DOHH2 (cell line): ENCODE data around the gene PRDM2.

Experiments used
- H3F3A ChIP-seq: fragments of 200-600 bp; sonication (generic), shearing (Covaris generic); 2 replicates; pipeline ENCODE4 v1.6.0; 2016; ENCODE audit warnings: antibody characterized with exemption, mild to moderate bottlenecking; ENCODE audit not compliant: control insufficient read depth, insufficient read depth
- H3K27ac ChIP-seq: fragments of 200-600 bp; sonication (generic); 2 replicates; pipeline ENCODE4 v1.5.1; 2014; ENCODE audit warnings: low read depth, mild to moderate bottlenecking, low read length, moderate library complexity
- H3K27me3 ChIP-seq: fragments of 200-600 bp; sonication (generic); 2 replicates; pipeline ENCODE4 v1.6.1; 2014; ENCODE audit warnings: mild to moderate bottlenecking, low read length, mixed read lengths; ENCODE audit not compliant: control insufficient read depth
- H3K36me3 ChIP-seq: fragments of 200-600 bp; sonication (generic); 2 replicates; pipeline ENCODE4 v1.6.1; 2014; ENCODE audit warnings: mild to moderate bottlenecking, low read length, moderate library complexity, mixed read lengths; ENCODE audit not compliant: control insufficient read depth
- H3K4me1 ChIP-seq: fragments of 200-600 bp; sonication (generic); 2 replicates; pipeline ENCODE4 v1.6.1; 2014; ENCODE audit warnings: mild to moderate bottlenecking, low read length, mixed read lengths; ENCODE audit not compliant: control insufficient read depth
- H3K4me2 ChIP-seq: fragments of 200-600 bp; sonication (generic); 2 replicates; pipeline ENCODE4 v1.6.0; 2014; ENCODE audit warnings: mild to moderate bottlenecking, low read length, moderate library complexity
- H3K4me3 ChIP-seq: fragments of 200-600 bp; sonication (generic); 2 replicates; pipeline ENCODE4 v1.5.1; 2014; ENCODE audit warnings: mild to moderate bottlenecking, low read length, mixed read lengths
- H3K79me2 ChIP-seq: fragments of 200-600 bp; sonication (generic); 2 replicates; pipeline ENCODE4 v1.6.1; 2014; ENCODE audit warnings: mild to moderate bottlenecking, low read length, mixed read lengths; ENCODE audit not compliant: control insufficient read depth
- H3K9me2 ChIP-seq: fragments of 200-600 bp; sonication (generic); replicated peaks from 2 replicates; pipeline ENCODE4 v1.6.1; 2014; ENCODE audit warnings: mild to moderate bottlenecking, low read length, mixed read lengths; ENCODE audit not compliant: control insufficient read depth
- H3K9me3 ChIP-seq: fragments of 200-600 bp; sonication (generic); 2 replicates; pipeline ENCODE4 v1.6.1; 2014; ENCODE audit warnings: antibody characterized with exemption, low read length, mixed read lengths; ENCODE audit not compliant: control insufficient read depth, insufficient read depth
- H4K20me1 ChIP-seq: fragments of 200-600 bp; sonication (generic); 2 replicates; pipeline ENCODE4 v1.6.0; 2014; ENCODE audit warnings: low read depth, mild to moderate bottlenecking, antibody characterized with exemption, low read length, moderate library complexity; ENCODE audit not compliant: control insufficient read depth, insufficient read depth
- EZH2phosphoT487 ChIP-seq: fragments of 200-600 bp; sonication (generic); IDR thresholded peaks from 2 replicates; pipeline ENCODE4 v1.6.1; 2017; ENCODE audit warnings: borderline replicate concordance, mild to moderate bottlenecking, antibody characterized with exemption, low read length, moderate library complexity, mixed read lengths
- TF ChIP-seq, protein P1 (sequence below): fragments of 200-600 bp; sonication (generic); IDR thresholded peaks from one replicate; pipeline ENCODE4 v1.5.1; 2014; ENCODE audit warnings: antibody characterized with exemption, mild to moderate bottlenecking, low read depth, low read length; ENCODE audit not compliant: poor library complexity, severe bottlenecking

PRDM2 gene

DNA sequence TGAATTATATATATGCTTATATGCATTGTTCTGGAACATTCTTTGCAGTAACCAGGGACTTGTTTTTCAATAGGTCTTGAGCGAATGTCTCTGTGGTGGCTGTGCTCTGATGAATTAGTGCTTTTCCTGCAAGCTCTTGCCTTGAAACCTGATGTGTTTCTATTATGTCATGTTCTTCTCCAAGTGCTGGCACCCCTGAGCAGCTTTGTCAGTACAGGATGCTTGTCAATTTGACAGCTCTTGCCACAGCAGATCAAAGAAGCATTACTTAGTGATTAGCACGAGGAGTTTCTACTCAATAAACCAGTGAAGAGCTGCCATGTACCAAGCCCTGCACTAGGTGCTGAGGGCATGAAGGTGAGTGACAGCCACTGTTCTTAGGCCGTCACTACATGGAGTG lies 171.9 kb downstream of the PRDM2 start:
- no peak overlapping the region for H3K4me3 ChIP-seq
- no peaks in the 10 kb centered on the region for H3K79me2 ChIP-seq
- H3K36me3 ChIP-seq, result no peaks in the 10 kb centered on the region
- no peaks in the 10 kb centered on the region for H3K27me3 ChIP-seq
- no peaks in the 10 kb centered on the region for H3F3A ChIP-seq
- no peak overlapping the region for H3K27ac ChIP-seq
- H3K4me2 ChIP-seq, result no peak overlapping the region
- H3K9me2 ChIP-seq, result no peaks in the 10 kb centered on the region
- H3K4me1 ChIP-seq, result no peaks in the 10 kb centered on the region
- no peaks in the 10 kb centered on the region for H4K20me1 ChIP-seq
- TF ChIP-seq, protein P1, sequence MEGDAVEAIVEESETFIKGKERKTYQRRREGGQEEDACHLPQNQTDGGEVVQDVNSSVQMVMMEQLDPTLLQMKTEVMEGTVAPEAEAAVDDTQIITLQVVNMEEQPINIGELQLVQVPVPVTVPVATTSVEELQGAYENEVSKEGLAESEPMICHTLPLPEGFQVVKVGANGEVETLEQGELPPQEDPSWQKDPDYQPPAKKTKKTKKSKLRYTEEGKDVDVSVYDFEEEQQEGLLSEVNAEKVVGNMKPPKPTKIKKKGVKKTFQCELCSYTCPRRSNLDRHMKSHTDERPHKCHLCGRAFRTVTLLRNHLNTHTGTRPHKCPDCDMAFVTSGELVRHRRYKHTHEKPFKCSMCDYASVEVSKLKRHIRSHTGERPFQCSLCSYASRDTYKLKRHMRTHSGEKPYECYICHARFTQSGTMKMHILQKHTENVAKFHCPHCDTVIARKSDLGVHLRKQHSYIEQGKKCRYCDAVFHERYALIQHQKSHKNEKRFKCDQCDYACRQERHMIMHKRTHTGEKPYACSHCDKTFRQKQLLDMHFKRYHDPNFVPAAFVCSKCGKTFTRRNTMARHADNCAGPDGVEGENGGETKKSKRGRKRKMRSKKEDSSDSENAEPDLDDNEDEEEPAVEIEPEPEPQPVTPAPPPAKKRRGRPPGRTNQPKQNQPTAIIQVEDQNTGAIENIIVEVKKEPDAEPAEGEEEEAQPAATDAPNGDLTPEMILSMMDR, result no peak
- TF ChIP-seq EZH2phosphoT487, result no peak
- no peaks in the 10 kb centered on the region for H3K9me3 ChIP-seq

DNA sequence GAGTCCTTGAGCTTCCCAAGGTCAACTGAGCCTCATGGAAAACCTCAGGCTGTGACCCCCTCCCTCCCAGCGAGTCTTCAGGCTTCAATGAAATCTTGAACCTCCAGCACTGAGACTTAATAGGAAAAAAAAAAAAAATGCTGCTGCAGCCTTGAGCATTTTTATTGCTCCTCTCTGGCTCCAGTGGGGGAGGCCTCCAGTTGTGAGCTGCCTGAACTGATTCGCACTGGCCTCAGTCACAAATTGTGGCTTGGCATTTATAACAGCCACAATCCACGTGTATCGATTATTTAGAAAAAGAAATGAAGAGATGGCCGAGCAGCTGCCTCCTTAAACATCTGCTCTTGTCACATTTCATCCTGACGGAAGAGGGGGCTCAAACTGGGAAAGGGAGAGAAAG lies 173.0 kb downstream of the PRDM2 start:
- TF ChIP-seq, protein P1, result no peak
- TF ChIP-seq EZH2phosphoT487, result no peak
- no peaks in the 10 kb centered on the region for H3K36me3 ChIP-seq
- H3K79me2 ChIP-seq, result no peaks in the 10 kb centered on the region
- no peaks in the 10 kb centered on the region for H3K27me3 ChIP-seq
- no peaks in the 10 kb centered on the region for H4K20me1 ChIP-seq
- no peaks in the 10 kb centered on the region for H3F3A ChIP-seq
- H3K9me2 ChIP-seq, result no peaks in the 10 kb centered on the region
- H3K27ac ChIP-seq, result no peak overlapping the region
- H3K9me3 ChIP-seq, result no peaks in the 10 kb centered on the region
- no peak overlapping the region for H3K4me2 ChIP-seq
- no peak overlapping the region for H3K4me3 ChIP-seq
- H3K4me1 ChIP-seq, result no peaks in the 10 kb centered on the region
